Type B pancreatic cell (in vitro differentiated cells): ENCODE data around the gene RPL27A. TPM values are rescaled to one million over a fixed set of nuclear protein-coding genes. Genes with fewer than 3 reads are reported as not detected.

Experiments used
- DNase-seq: peaks from one replicate; pipeline ENCODE4 v3.0.0; 2021; ENCODE audit warnings: mixed read lengths; ENCODE audit not compliant: unreplicated experiment; ENCODE audit errors: extremely low spot score
- H3K27ac Mint-ChIP-seq: 2 replicates; pipeline ENCODE4 v1.8.0; 2021; ENCODE audit warnings: mild to moderate bottlenecking, mixed read lengths
- H3K27me3 Mint-ChIP-seq: 2 replicates; pipeline ENCODE4 v1.8.0; 2021; ENCODE audit warnings: mixed read lengths
- H3K36me3 Mint-ChIP-seq: 2 replicates; pipeline ENCODE4 v1.8.0; 2021; ENCODE audit warnings: mixed read lengths
- H3K4me1 Mint-ChIP-seq: one replicate; pipeline ENCODE4 v1.8.0; 2021; ENCODE audit warnings: mixed read lengths; ENCODE audit not compliant: unreplicated experiment
- H3K4me3 Mint-ChIP-seq: 2 replicates; pipeline ENCODE4 v1.8.0; 2021; ENCODE audit warnings: mild to moderate bottlenecking, mixed read lengths
- H3K9me3 Mint-ChIP-seq: 2 replicates; pipeline ENCODE4 v1.8.0; 2021; ENCODE audit warnings: mixed read lengths
- total RNA-seq: library from RNA; stranded (reverse); gene quantifications from 2 replicates; pipeline ENCODE4 v1.2.1, GENCODE V29; 2021; ENCODE audit warnings: low replicate concordance
- TF ChIP-seq, protein P1 (sequence below): fragments of 200-600 bp; sonication (generic); conservative IDR thresholded peaks from 2 replicates; pipeline ENCODE4 v1.5.0; 2021; ENCODE audit warnings: antibody characterized with exemption, mild to moderate bottlenecking

The RPL27A gene
- total RNA-seq, 1 donor from 2014 or later = 877 TPM

DNA sequence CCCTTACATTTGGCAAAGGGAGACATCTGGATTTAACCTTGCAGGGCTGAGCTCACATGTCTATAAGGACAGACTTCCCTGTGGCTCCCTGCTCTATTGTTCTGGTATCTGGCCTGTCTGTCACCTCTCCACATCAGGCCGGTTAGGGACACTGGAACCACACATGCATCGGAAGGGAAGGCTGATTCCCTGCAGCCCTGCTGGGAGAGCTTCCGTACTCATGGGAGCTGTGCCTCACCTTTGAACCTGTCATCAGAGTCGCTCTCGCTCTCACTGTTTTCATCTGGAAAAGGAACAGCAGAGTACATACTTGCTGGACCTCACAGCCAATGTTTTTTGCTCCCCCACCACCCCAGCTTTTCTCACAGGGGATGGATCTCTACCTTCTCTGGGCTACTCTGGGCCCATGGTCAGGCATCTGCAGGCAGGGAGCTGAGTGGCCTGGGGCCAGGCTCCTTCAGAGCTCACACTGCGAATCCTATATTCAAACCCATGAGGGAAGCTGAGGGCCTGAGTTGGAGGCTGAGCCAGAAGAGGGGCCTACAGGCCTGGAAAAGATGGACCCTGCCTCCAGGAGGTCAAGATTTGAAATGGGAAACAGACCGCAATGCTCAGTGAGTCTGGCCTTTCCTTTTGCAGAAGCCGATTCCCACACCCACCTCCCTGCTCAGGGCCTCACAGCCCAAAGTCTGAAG lies 31.3 kb downstream of the RPL27A start:
- peaks cover 17% of the 10 kb centered on the region for H3K4me1 Mint-ChIP-seq
- no peaks in the 10 kb centered on the region for H3K27me3 Mint-ChIP-seq
- DNase-seq = no peak
- H3K27ac Mint-ChIP-seq = no peak overlapping the region
- peaks cover 22% of the 10 kb centered on the region for H3K36me3 Mint-ChIP-seq
- no peaks in the 10 kb centered on the region for H3K9me3 Mint-ChIP-seq
- TF ChIP-seq, protein P1, sequence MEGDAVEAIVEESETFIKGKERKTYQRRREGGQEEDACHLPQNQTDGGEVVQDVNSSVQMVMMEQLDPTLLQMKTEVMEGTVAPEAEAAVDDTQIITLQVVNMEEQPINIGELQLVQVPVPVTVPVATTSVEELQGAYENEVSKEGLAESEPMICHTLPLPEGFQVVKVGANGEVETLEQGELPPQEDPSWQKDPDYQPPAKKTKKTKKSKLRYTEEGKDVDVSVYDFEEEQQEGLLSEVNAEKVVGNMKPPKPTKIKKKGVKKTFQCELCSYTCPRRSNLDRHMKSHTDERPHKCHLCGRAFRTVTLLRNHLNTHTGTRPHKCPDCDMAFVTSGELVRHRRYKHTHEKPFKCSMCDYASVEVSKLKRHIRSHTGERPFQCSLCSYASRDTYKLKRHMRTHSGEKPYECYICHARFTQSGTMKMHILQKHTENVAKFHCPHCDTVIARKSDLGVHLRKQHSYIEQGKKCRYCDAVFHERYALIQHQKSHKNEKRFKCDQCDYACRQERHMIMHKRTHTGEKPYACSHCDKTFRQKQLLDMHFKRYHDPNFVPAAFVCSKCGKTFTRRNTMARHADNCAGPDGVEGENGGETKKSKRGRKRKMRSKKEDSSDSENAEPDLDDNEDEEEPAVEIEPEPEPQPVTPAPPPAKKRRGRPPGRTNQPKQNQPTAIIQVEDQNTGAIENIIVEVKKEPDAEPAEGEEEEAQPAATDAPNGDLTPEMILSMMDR = no peak
- no peak overlapping the region for H3K4me3 Mint-ChIP-seq

DNA sequence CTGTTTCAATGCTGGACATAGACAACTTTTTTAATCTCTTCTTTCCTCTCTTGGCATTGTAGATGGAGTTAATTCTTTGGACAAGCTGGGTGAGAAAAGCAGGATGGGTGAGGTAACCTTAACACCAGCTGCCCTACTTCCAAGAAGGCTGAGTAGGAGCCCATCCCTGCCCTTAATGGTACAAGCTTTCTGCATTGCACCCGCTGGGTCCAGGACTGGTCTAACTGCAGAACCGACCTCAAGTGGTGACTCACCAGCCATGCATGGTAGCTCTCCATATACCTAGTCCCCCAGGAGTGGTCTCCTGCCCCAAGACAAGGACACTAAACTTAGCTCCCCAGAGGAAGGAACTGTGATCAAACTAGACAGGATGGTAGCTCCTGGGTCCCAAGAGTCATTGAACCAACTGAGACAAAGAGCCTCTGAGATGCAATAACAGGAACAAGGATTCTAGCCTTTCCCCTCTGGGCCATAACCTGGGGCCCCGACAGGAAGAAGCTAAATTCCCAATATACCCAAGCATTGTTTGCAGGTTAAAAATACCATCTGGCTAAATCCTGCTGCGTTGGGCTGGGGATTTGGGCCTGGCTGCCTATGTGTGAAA lies 32.1 kb downstream of the RPL27A start:
- TF ChIP-seq, protein P1 = no peak
- H3K27ac Mint-ChIP-seq = no peak overlapping the region
- peaks cover 19% of the 10 kb centered on the region for H3K36me3 Mint-ChIP-seq
- no peak for DNase-seq
- H3K4me3 Mint-ChIP-seq = no peak overlapping the region
- H3K27me3 Mint-ChIP-seq = no peaks in the 10 kb centered on the region
- H3K9me3 Mint-ChIP-seq = no peaks in the 10 kb centered on the region
- peaks cover 22% of the 10 kb centered on the region for H3K4me1 Mint-ChIP-seq

DNA sequence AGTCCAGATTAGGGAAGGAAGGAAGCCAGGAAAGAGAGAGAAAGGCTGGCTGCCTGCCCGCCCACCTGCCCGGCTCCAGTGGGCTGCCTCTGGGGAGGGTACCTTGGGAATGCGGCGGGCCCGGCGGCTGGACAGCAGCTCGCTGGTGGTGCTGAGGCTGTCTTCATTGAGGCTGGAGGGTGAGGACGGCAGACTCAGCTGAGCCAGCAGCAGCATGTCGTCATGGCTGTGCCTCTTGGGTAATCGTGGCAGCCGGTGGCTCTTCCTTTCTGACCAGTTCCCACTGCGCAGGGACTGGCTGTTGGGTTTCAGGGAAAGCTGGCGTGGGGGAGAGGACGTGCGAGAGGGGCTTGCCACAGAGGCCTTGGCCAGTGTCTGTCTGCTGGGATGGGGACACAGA lies 32.9 kb downstream of the RPL27A start:
- Mint-ChIP-seq H3K27me3 (no peaks in the 10 kb centered on the region), H3K4me1 (peaks cover 27% of the 10 kb centered on the region), H3K27ac (no peak overlapping the region), H3K36me3 (peaks cover 18% of the 10 kb centered on the region), H3K4me3 (no peak overlapping the region), H3K9me3 (no peaks in the 10 kb centered on the region)
- TF ChIP-seq, protein P1 = no peak
- no peak for DNase-seq

DNA sequence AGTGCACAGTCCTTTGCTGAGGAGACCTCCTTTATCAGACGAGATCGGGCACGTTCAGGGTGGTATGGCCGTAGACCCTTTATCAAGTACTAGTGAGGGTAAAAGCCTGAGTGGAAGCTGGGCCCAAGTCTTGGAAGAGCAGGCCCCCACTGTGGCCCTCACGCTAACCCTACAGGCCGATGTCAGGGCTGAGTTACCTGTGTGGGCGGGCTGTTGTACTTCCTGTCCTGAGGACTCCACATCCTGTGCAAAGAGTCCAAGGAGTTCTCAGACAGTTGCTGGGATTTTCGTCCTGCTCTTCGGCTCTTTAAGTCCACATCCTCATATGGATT lies 34.9 kb downstream of the RPL27A start:
- H3K27ac Mint-ChIP-seq = peak overlapping the region; percentile 64
- H3K4me1 Mint-ChIP-seq = peaks cover 45% of the 10 kb centered on the region
- TF ChIP-seq, protein P1 = no peak
- H3K4me3 Mint-ChIP-seq = no peak overlapping the region
- no peaks in the 10 kb centered on the region for H3K27me3 Mint-ChIP-seq
- H3K9me3 Mint-ChIP-seq = no peaks in the 10 kb centered on the region
- H3K36me3 Mint-ChIP-seq = peaks cover 14% of the 10 kb centered on the region
- no peak for DNase-seq

DNA sequence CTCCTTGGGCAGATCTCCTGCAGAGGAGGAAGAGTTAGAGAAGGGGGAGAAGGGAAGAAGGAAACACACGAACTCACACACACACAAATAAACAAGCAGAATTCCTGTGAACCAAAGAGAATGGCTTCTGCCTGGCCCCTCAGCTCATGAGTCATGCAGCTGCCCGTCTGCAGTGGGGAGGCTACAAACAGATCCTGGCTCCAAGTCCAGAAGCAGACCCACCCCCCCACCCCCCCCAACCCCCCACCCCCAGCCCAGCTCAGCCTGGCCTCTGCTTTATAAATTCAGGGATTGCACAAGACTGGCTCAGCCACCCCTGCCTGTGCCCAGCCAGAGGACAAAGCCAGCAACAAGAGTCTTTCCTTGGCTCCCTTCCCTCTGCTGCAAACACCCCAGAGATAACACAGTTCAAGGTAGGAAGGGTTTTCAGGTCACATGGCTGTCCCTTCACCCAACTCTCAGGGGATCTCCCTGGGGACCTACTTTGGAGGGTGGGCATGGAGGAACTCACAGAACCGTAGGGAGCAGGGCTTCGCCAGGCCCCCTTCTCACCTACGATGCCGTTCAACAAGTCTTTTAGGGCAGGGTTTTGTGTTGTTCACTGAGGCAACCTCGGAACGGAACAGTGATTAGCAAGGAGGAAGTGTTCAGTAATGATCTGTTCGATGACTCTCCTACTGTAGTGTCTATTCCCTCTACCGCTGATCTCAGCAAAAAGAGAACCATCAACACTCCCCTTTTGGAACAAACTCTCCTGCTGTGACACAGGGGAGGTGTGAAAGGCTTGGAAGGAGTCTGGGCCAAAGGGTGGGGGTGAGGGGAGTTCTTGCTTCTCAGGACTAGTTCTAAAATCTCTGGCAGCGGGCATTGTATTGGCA lies 35.5 kb downstream of the RPL27A start:
- H3K9me3 Mint-ChIP-seq = no peaks in the 10 kb centered on the region
- TF ChIP-seq, protein P1 = no peak
- peak overlapping the region; percentile 69 for H3K27ac Mint-ChIP-seq
- peaks cover 14% of the 10 kb centered on the region for H3K36me3 Mint-ChIP-seq
- no peak for DNase-seq
- peaks cover 51% of the 10 kb centered on the region for H3K4me1 Mint-ChIP-seq
- H3K27me3 Mint-ChIP-seq = no peaks in the 10 kb centered on the region
- no peak overlapping the region for H3K4me3 Mint-ChIP-seq
